Body of pancreas (tissue), 4 donors: ENCODE measurements around the gene TEX26.

ENCODE experiments used
- CTCF ChIP-seq, 7 experiments: fragments of 450-650 bp in 4 of 7; fragments of 200-600 bp in 3 of 7; sonication (generic) in 3 of 7; IDR thresholded peaks; one replicate each; pipeline ENCODE4 v1.5.1; 2016 to 2019; ENCODE audit warnings: antibody characterized with exemption in 7 of 7
- POLR2A ChIP-seq, 3 donors: fragments of 450-650 bp; IDR thresholded peaks; one replicate each; pipeline ENCODE4 v1.6.1; 2016; ENCODE audit warnings: antibody characterized with exemption in 3 of 3, mild to moderate bottlenecking in 2 of 3

- TF ChIP-seq POLR2A (IDR thresholded peaks at IDR 0.05) (no peak), CTCF (IDR thresholded peaks at IDR 0.05) (no peak)
These were observed 43.6 kb downstream of the TEX26 start for GRCh38 chr13:30976025-30976424.
